ENCODE measurements around the gene MED14. TPM values are rescaled to one million over a fixed set of nuclear protein-coding genes. Genes with fewer than 3 reads are reported as not detected.

Gene MED14
- total RNA-seq, 1 experiment from 2014 or later: 136 TPM

- WGBS (ENCODE audit: extremely low coverage, insufficient read length, low lambda C conversion rate): no CpG with 5 or more reads among the region's 1 CpG
- H3K4me1 ChIP-seq (ENCODE audit: insufficient read depth, low read length): peaks cover 6% of the 10 kb centered on the region; the same call in 1 of the 2 replicates
- H2AFZ ChIP-seq (ENCODE audit: low read length): no peak overlapping the region
- H4K91ac ChIP-seq (ENCODE audit: insufficient read length, low read depth, low read length): no peak overlapping the region
- Mint-ChIP-seq H3K9me3 (peaks cover 53 to 62% of the 10 kb centered on the region in 2 experiments), H3K4me1 (peaks cover 0 to 6% of the 10 kb centered on the region in 2 experiments; a peak in 2 of 4 replicates), H3K4me3 (no peak overlapping the region), H3K27me3 (ENCODE audit: low read depth) (no peaks in the 10 kb centered on the region), H3K27ac (no peak overlapping the region), H3K36me3 (ENCODE audit: insufficient read depth in 1 of 3, low read depth in 3 of 3) (peaks cover 0 to 5% (median 2%) of the 10 kb centered on the region in 3 experiments; a peak in 3 of 7 replicates)
- H4K5ac ChIP-seq (ENCODE audit: insufficient read length, low read depth, low read length): no peak overlapping the region
- no peak for DNase-seq
- no peak overlapping the region for H2BK5ac ChIP-seq (ENCODE audit: insufficient read length, low read length)
- H2BK15ac ChIP-seq (ENCODE audit: low read depth, low read length): no peak overlapping the region
- no peaks in the 10 kb centered on the region for H3K27me3 ChIP-seq (ENCODE audit: insufficient read depth, low read length)
- no peak overlapping the region for H3K4me2 ChIP-seq (ENCODE audit: insufficient read depth, insufficient read length, low read length)
- H3K9me3 ChIP-seq (ENCODE audit: control insufficient read depth, low read depth, low read length): no peaks in the 10 kb centered on the region
- H4K20me1 ChIP-seq (ENCODE audit: control insufficient read depth, insufficient read depth, insufficient read length): no peaks in the 10 kb centered on the region
- no peaks in the 10 kb centered on the region for H3K23me2 ChIP-seq (ENCODE audit: insufficient read length, low read depth, low read length, poor library complexity, severe bottlenecking)
- no peak overlapping the region for H3K4ac ChIP-seq (ENCODE audit: low read depth, low read length)
- no peak overlapping the region for H3K23ac ChIP-seq (ENCODE audit: insufficient read length, low read depth, low read length)
- no peak overlapping the region for H2BK12ac ChIP-seq (ENCODE audit: insufficient read length, low read depth, low read length)
- no peak overlapping the region for H3K18ac ChIP-seq (ENCODE audit: insufficient read length, low read depth, low read length)
- H3K79me2 ChIP-seq (ENCODE audit: insufficient read depth, low read length): no peaks in the 10 kb centered on the region
- H3K56ac ChIP-seq (ENCODE audit: insufficient read length, low read depth, low read length): no peak overlapping the region
- H3K79me1 ChIP-seq (ENCODE audit: insufficient read depth, low read depth, low read length, poor library complexity, severe bottlenecking): no peaks in the 10 kb centered on the region
- no peak overlapping the region for H3K9ac ChIP-seq (ENCODE audit: extremely low read depth, insufficient read length, low read length)
- no peak for TF ChIP-seq CTCF (conservative IDR thresholded peaks at IDR 0.05)
- H3K27ac ChIP-seq (ENCODE audit: insufficient read length, low read depth, low read length): no peak overlapping the region
- H2AK5ac ChIP-seq (ENCODE audit: insufficient read length, low read length): no peak overlapping the region
- H3K14ac ChIP-seq (ENCODE audit: insufficient read depth, low read length): no peak overlapping the region
- no peak overlapping the region for H2BK20ac ChIP-seq (ENCODE audit: low read depth, low read length, poor library complexity, severe bottlenecking)
- no peak overlapping the region for H3T11ph ChIP-seq (ENCODE audit: low read length)
- no peak overlapping the region for H2BK120ac ChIP-seq (ENCODE audit: low read depth, low read length, poor library complexity, severe bottlenecking)
- no peak overlapping the region for H4K8ac ChIP-seq (replicated peaks; ENCODE audit: insufficient read length, low read depth, low read length)
These were observed 24.0 kb upstream of the MED14 start for GRCh38 chrX:40759374-40759773.

All from H9 (cell line).